Measurements from ENCODE around the gene DFFB.

Gene DFFB

GRCh38 chr1:3834701-3835100 lies 22.6 kb upstream of the DFFB start:
- DNase-seq, result no peak

DNA sequence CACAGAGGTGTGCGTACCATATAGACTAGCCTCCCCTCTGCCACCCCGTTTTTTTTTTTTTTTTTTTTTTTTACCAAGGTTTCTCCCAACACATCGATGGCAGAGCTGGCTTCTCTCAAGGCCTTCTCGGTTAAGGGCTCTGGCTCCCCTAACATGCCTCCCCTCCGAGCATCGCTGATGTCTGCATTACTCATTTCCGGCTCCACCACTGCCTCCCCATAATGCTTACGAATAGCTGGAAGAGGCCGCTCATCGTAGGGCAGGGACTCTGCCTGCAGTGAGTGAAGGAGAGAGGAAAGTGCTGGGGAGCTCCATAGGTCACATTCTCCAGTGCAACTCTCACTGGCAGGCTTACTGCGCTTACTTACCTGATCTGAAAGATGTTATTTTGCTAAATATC lies 20.9 kb upstream of the DFFB start:
- no peak for DNase-seq

DNA sequence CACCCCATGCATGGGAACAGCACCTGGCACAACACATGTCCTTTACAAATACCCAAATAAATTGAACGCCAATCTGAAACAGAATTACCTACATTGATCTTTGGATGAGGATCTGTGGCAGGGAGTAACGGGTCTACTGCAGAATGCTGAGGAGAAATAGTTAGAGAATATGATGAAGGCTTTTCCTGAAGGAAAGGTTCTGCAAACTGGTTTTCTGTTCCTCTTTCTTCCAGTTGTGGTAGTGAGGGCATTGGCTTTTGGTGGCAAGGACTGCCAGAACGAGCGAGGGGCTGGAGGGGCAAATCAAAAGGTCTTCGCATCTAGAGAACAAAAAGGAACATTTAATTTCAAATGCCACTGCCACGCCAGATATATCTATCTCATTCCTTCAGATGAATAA lies 20.1 kb upstream of the DFFB start:
- DNase-seq, result no peak

GRCh38 chr1:3837685-3838084 lies 19.6 kb upstream of the DFFB start:
- no peak for DNase-seq

GRCh38 chr1:3838788-3839187 lies 18.5 kb upstream of the DFFB start:
- DNase-seq, result no peak

DNA sequence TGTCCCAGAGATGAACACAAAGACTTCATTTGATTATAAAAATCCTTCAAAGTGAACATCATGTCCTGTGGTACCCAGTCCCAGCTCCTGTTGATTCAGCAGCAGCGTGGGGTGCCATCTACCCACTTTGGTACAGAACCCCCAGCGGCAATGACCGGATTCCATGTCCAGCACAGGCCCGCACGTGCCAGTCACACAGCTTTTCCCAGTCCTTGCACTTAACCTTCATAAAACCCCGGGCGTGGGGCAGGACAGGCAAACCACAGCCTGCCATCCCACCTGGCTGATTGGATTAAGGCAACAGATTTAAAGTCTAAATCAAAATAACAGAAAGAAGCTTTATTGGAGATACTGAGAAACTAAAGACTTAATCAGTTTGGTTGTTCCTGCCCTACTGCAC lies 15.8 kb upstream of the DFFB start:
- DNase-seq, result no peak

- no peak for DNase-seq
Observed at GRCh38 chr1:3842912-3843311, 14.4 kb upstream of the DFFB start.

DNA sequence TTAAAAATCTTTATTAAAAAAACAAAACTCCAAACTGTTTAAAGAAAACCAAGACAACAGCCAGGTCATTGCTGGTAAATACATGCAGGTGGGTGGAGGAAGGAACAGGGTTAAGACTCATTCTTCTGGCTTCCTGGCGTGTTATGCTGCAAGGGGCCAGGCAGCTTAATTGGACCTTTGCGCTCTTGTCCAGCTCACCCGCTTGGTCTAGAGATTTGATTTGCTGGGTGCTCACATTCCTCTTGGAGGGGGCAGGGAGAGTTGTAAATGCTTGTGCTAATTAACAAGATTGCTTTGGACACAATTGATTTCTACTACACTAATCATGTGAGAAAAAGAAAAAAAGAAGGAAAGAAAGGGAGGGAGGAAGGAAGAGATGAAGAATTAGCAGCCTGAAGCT lies 10.7 kb upstream of the DFFB start:
- DNase-seq, result no peak

DNA sequence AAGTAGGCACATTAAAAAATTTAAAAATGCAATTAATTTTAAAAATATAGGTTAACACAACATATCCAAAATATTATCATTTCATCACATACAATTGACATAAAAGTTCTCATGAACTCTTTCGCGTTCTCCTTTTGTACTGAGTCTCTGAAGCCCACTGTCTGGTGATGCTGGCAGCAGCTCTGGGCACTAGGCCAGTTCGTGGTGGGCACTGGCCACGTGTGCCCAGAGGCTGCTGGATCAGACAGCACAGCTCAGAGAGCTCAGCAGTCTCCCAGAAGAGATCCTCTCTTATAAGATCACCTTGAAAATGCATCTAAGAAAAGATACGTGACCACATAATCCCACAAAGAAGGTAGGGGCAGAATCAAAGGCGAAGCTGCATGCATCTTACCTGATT lies 10.2 kb upstream of the DFFB start:
- DNase-seq, result no peak

DNA sequence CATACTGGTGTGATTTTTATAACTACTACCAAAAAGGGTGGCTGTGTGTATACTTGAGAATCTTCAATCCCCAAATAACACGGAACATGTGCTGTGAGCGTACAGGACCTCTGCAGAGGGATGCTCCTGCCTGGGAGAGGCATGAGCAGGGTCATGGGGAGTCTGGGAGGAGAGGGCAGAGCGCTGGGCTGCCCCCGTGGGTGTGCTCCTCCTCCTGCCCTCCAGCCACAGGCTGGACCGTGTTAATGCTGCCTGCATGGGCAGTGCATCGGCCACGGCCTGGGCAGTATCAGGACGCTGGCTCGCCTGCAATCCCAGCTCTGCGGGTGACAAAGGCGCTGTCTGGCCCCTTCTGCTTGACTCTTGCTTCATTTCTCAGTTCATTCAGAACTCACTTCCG lies 6.4 kb upstream of the DFFB start:
- DNase-seq, result no peak

- no peak for DNase-seq
Observed at GRCh38 chr1:3851292-3851691, 6.0 kb upstream of the DFFB start.

DNA sequence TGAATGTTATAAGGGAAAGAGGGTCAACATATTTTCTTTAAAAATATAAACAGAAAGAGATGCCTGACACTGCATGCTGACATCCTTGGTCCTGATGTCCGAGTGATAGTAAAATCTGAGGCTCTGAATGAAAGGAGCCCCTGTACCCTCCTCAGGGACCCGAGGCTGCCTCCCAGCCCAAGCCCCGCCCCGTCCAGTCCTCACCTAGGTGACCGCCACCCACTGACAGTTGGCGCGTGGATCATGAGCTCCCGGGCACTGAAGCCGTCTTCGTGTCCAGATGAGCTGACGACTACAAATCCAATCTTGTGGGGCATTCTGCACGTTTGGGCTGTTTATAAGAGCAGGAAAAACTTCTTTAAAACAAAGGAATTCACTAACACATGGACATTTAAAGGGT lies 5.2 kb upstream of the DFFB start:
- DNase-seq, result no peak

GRCh38 chr1:3852711-3853485 lies 4.4 kb upstream of the DFFB start:
- no peak for DNase-seq

DNA sequence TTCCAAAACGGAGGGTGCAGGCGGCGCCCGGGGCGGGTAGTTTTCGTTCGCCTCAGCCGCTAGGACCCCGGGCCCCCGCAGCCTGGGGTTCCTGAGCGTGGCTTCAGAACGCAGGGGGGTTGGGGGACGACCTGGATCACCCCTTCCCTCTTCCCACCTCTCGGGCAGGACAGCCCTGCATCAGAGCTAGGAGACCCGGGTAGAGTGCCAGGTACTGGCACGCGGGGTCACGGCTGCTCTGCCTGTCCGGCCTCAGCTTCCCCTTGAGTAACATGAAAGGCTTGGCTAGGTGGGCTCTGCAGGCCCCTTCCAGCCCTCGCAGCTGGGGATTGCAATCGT lies 484 bp downstream of the DFFB start:
- DNase-seq, result no peak

GRCh38 chr1:3858231-3858981 lies 1.1 kb downstream of the DFFB start:
- DNase-seq, result no peak

DNA sequence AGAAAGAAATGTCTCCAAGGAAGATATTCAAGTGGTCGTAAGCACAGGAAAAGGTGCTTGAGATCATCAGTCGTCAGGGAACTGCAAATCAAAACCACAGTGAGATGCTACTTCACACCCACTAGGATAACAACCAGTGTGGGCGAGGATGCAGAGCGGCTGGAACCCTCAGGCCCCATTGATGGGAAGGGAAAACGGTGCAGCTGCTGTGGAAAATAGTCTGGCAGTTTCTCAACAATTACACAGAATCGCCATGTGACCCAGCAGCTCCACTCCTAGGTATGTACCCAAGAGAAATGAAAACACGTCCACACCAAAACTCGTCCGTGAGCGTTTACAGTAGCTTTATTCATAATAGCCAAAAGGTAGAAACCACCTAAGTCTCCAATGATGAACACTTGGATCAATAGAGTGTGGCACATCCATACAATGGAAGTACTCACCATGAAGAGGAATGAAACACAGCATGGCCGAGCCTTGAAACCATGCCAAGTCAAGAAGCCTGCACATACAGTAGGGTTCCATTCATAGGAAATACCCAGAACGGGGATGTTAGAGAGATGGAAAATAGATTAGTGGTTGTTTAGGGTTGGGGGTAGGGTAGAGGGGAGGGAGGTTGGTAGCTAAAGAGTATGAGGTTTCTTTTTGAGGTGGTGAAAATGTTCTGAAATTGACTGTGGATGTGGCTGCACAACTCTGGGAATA lies 6.1 kb downstream of the DFFB start:
- no peak for DNase-seq

DNA sequence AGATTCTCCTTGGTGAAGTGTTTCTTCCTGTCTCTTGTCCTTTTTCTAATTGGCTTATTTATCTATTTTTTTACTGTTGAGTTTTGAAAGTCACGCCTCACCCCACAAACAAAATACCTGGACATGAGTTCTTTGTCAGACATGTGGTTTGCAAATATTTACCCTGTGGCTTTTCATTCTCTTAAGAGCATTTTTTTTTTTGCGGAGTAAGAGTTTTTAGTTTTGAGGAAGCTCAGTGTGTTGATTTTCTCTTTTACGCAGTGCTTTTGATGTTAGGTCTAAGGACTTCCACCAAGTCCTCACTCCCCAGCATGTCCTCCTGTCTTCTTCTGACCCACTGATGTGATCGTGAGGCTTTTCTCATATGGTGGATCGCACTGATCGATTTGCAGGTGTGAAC lies 7.6 kb downstream of the DFFB start:
- no peak for DNase-seq

- no peak for DNase-seq
Observed at GRCh38 chr1:3865606-3866160, 8.4 kb downstream of the DFFB start.

DNA sequence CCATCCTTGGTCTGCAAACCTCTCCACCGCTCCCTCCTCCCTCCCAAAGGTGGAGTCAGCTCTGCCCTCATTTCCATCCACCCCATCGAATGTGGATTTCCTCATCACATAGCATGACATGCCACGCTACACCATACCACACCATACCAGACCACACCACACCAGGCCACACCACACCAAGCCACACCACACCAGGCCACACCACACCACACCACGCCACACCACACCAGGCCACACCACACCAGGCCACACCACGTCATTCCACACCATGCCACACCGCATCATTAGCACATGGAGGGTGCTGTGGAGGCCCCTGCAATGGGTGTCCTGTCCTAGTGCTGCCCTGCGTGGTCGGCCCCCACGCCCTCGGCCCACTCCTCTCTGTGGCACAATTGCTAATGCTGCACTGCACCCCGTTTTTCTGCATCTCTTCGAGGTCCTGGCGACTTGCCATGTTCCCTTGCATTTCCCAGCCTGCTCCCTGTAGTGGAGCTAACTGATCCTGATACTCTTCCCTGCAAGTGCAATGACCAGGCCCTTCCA lies 11.3 kb downstream of the DFFB start:
- DNase-seq, result no peak

GRCh38 chr1:3869751-3870301 lies 12.6 kb downstream of the DFFB start:
- DNase-seq, result no peak

DNA sequence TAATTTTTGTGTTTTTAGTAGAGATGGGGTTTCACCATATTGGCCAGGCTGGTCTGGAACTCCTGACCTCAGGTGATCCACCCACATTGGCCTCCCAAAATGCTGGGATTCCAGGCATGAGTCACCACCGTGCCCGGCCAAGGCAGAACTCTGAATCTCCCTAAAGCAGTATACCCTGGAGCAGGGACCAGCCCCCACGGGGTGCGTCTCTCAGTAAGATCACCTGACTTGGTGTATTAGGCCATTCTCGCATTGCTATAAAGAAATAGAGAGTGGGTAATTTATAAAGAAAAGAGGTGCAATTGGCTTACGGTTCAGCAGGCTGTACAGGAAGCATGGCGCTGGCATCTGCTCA lies 14.2 kb downstream of the DFFB start:
- no peak for DNase-seq

DNA sequence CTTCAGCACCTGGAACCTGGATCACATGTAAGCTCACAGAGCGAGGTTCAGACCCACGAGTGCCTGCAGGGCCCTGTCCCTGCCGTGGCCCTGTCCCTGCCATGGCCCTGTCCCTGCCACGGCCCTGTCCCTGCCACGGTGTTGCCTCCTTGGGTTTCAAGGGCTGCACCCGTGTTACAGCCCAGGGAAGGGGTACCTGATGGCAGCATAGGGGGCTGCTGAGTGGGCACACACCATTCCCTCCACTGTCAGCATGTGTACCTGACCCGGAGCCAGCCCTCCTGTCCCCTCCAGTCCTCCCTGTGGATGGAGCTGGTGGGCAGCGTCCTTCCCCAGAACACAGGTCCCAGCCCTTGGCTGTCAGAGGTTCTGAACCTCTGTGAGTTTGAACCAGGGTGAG lies 15.3 kb downstream of the DFFB start:
- DNase-seq, result no peak

GRCh38 chr1:3874736-3875135 lies 17.5 kb downstream of the DFFB start:
- DNase-seq, result no peak
